ENCODE results near the gene TNXB.
"Not testable (repeated sequence)": the region's sequence is repeated elsewhere in the genome, so short reads cannot be mapped to it uniquely, and the experiment has no call there.

GRCh38 chr6:32003301-32003700 lies 105.8 kb downstream of the TNXB start:
- TF ChIP-seq CTCF, POLR2A (IDR thresholded peaks at IDR 0.05): not testable (repeated sequence)
